RWPE2 (cell line): ENCODE measurements around the gene SLC39A11.
"Not testable (repeated sequence)": the region's sequence is repeated elsewhere in the genome, so short reads cannot be mapped to it uniquely, and the experiment has no call there.

Source experiments
- ATAC-seq: fragments of 200-7000 bp; cut with Tn5 transposase; 3 replicates; pipeline ENCODE4 v1.9.1; 2021; ENCODE audit warnings: low read depth
- DNase-seq: peaks from one replicate; pipeline ENCODE4 v3.0.0-alpha.2; 2020; ENCODE audit warnings: low spot score
- H3K27ac ChIP-seq: fragments of 450-650 bp; 2 replicates; pipeline ENCODE4 v1.5.1; 2017; ENCODE audit warnings: mild to moderate bottlenecking; ENCODE audit not compliant: poor library complexity, severe bottlenecking
- H3K27me3 ChIP-seq: fragments of 250-450 bp; sonication (Bioruptor Pico); 2 replicates; pipeline ENCODE4 v1.5.1; 2021; ENCODE audit warnings: mild to moderate bottlenecking, moderate library complexity; ENCODE audit not compliant: insufficient read depth, poor library complexity, severe bottlenecking
- H3K36me3 ChIP-seq: fragments of 250-450 bp; sonication (Bioruptor Pico); 2 replicates; pipeline ENCODE4 v1.5.1; 2020; ENCODE audit warnings: low read depth, mild to moderate bottlenecking, moderate library complexity
- H3K4me1 ChIP-seq: fragments of 250-450 bp; sonication (Bioruptor Pico); 2 replicates; pipeline ENCODE4 v1.5.1; 2021; ENCODE audit warnings: mild to moderate bottlenecking, moderate library complexity; ENCODE audit not compliant: insufficient read depth, poor library complexity, severe bottlenecking
- H3K4me3 ChIP-seq: fragments of 250-450 bp; sonication (Bioruptor Pico); 2 replicates; pipeline ENCODE4 v1.5.1; 2021; ENCODE audit warnings: mild to moderate bottlenecking, moderate library complexity; ENCODE audit not compliant: severe bottlenecking
- H3K9me3 ChIP-seq: fragments of 250-450 bp; sonication (Bioruptor Pico); 2 replicates; pipeline ENCODE4 v1.5.1; 2021; ENCODE audit warnings: mild to moderate bottlenecking, moderate library complexity; ENCODE audit not compliant: severe bottlenecking
- CTCF ChIP-seq: fragments of 450-650 bp; IDR thresholded peaks from one replicate; pipeline ENCODE4 v1.5.1; 2017; ENCODE audit warnings: mild to moderate bottlenecking, moderate library complexity; ENCODE audit not compliant: poor library complexity, severe bottlenecking

Gene SLC39A11

GRCh38 chr17:72937707-72938106 lies 154.8 kb downstream of the SLC39A11 start:
- TF ChIP-seq CTCF, result no peak
- Histone ChIP-seq H3K27me3 (no peaks in the 10 kb centered on the region), H3K4me3 (no peak overlapping the region), H3K9me3 (no peaks in the 10 kb centered on the region), H3K36me3 (no peaks in the 10 kb centered on the region), H3K27ac (no peak overlapping the region), H3K4me1 (no peaks in the 10 kb centered on the region)
- DNase-seq (no peak), ATAC-seq (no peak)

GRCh38 chr17:72937254-72937653 lies 155.2 kb downstream of the SLC39A11 start:
- DNase-seq, ATAC-seq, H3K4me1 ChIP-seq, H3K36me3 ChIP-seq, H3K27ac ChIP-seq, H3K9me3 ChIP-seq, H3K4me3 ChIP-seq, H3K27me3 ChIP-seq: not testable (repeated sequence)

- H3K36me3 ChIP-seq, result no peaks in the 10 kb centered on the region
- H3K4me3 ChIP-seq, result no peak overlapping the region
- no peak overlapping the region for H3K27ac ChIP-seq
- no peak for TF ChIP-seq CTCF
- no peaks in the 10 kb centered on the region for H3K27me3 ChIP-seq
- H3K9me3 ChIP-seq, result no peaks in the 10 kb centered on the region
- DNase-seq, result no peak
- no peaks in the 10 kb centered on the region for H3K4me1 ChIP-seq
- ATAC-seq, result no peak
Measured at GRCh38 chr17:72935984-72936383, 156.5 kb downstream of the SLC39A11 start.

- H3K36me3 ChIP-seq, result no peaks in the 10 kb centered on the region
- H3K4me1 ChIP-seq, result no peaks in the 10 kb centered on the region
- H3K27ac ChIP-seq, result no peak overlapping the region
- H3K27me3 ChIP-seq, result no peaks in the 10 kb centered on the region
- no peak for TF ChIP-seq CTCF
- H3K9me3 ChIP-seq, result no peaks in the 10 kb centered on the region
- DNase-seq (no peak), ATAC-seq (no peak)
- H3K4me3 ChIP-seq, result no peak overlapping the region
Measured at GRCh38 chr17:72934927-72935326, 157.6 kb downstream of the SLC39A11 start.

GRCh38 chr17:72931635-72932034 lies 160.9 kb downstream of the SLC39A11 start:
- no peaks in the 10 kb centered on the region for H3K36me3 ChIP-seq
- ATAC-seq (no peak), DNase-seq (no peak)
- no peak overlapping the region for H3K27ac ChIP-seq
- no peak overlapping the region for H3K4me3 ChIP-seq
- H3K4me1 ChIP-seq, result no peaks in the 10 kb centered on the region
- H3K9me3 ChIP-seq, result no peaks in the 10 kb centered on the region
- no peak for TF ChIP-seq CTCF
- H3K27me3 ChIP-seq, result no peaks in the 10 kb centered on the region

GRCh38 chr17:72931163-72931562 lies 161.3 kb downstream of the SLC39A11 start:
- no peaks in the 10 kb centered on the region for H3K27me3 ChIP-seq
- no peak for TF ChIP-seq CTCF
- H3K4me3 ChIP-seq, result no peak overlapping the region
- no peaks in the 10 kb centered on the region for H3K4me1 ChIP-seq
- ATAC-seq (no peak), DNase-seq (no peak)
- no peaks in the 10 kb centered on the region for H3K36me3 ChIP-seq
- no peaks in the 10 kb centered on the region for H3K9me3 ChIP-seq
- no peak overlapping the region for H3K27ac ChIP-seq
